A673 (cell line): Measurements from ENCODE around the gene ARPC1A.

Experiments
- EZH2 ChIP-seq: fragments of 200-600 bp; sonication (generic); IDR thresholded peaks from 2 replicates; pipeline ENCODE4 v1.6.1; 2017; ENCODE audit warnings: borderline replicate concordance, low read depth, mild to moderate bottlenecking, mixed read lengths, antibody characterized with exemption, low read length; ENCODE audit not compliant: poor library complexity, severe bottlenecking
- TF ChIP-seq, protein P1 (sequence below): fragments of 300-800, 200-600 bp; sonication (generic); conservative IDR thresholded peaks from 2 replicates; pipeline ENCODE4 v1.5.1; 2017; ENCODE audit warnings: low read depth, mild to moderate bottlenecking, antibody characterized with exemption, low read length, moderate library complexity, mixed read lengths

DNA sequence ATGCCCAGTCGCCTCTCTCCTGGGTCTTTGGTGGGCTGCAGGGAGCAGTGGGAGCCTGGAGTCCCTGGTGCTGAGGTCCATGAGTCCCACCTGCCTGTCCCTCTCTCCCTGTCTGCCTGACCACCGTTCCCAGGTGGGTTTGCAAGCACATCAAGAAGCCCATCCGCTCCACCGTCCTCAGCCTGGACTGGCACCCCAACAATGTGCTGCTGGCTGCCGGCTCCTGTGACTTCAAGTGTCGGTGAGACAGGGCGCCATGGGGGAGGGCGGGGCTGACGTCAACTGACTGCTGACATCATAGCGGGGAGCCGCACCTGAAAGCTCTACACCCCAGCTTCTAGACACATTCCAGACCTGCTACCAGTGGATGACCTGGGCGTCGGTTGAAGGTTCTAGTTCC is 64.1 kb downstream of the ARPC1A start:
- TF ChIP-seq, protein P1, sequence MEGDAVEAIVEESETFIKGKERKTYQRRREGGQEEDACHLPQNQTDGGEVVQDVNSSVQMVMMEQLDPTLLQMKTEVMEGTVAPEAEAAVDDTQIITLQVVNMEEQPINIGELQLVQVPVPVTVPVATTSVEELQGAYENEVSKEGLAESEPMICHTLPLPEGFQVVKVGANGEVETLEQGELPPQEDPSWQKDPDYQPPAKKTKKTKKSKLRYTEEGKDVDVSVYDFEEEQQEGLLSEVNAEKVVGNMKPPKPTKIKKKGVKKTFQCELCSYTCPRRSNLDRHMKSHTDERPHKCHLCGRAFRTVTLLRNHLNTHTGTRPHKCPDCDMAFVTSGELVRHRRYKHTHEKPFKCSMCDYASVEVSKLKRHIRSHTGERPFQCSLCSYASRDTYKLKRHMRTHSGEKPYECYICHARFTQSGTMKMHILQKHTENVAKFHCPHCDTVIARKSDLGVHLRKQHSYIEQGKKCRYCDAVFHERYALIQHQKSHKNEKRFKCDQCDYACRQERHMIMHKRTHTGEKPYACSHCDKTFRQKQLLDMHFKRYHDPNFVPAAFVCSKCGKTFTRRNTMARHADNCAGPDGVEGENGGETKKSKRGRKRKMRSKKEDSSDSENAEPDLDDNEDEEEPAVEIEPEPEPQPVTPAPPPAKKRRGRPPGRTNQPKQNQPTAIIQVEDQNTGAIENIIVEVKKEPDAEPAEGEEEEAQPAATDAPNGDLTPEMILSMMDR, result no peak
- TF ChIP-seq EZH2, result no peak
